ENCODE results near the gene DOCK1.

Gene DOCK1

DNA sequence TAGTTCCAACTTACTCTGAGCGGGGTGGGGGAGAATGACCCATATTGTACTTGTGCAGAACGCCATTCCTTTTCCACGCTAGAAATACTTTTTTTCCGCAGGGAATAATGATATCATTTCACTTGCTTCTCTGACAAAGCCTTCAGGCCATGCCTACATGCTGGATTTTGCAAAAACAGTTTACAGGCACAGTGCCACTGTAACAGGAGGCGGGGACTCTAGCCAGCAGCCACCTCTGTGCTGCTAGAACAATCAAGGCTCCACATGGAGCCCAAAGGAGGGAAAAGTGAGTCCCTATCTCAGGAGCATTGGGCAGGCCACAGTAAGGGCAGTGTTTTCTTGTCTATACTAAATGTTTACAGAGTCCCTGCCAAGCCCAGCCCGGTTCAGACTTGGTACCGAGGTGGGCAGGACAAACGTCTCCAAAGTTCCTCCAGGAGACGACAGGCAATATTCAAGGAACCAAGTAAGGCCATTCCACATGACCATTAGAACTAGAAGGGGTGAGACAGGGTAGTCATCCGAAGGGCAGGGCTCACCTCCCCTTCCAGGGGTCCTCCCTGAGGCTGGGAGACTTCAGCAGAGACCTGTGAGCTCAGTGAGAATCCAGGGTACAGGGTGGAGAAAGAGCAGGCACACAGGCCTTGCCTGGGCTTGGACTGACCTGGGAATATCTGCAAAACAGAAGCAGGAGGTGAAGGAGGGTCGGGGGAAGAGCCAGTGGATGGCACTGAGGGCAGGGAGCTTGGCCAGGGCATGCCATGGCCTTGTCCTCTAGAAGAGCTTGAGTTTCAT is 553.0 kb downstream of the DOCK1 start:
- no peak for TF ChIP-seq GATA3 (IDR thresholded peaks at IDR 0.05; ENCODE audit: low read depth, low read length)
- no peak for TF ChIP-seq GATA2 (IDR thresholded peaks at IDR 0.05; ENCODE audit: low read depth, low read length)

DNA sequence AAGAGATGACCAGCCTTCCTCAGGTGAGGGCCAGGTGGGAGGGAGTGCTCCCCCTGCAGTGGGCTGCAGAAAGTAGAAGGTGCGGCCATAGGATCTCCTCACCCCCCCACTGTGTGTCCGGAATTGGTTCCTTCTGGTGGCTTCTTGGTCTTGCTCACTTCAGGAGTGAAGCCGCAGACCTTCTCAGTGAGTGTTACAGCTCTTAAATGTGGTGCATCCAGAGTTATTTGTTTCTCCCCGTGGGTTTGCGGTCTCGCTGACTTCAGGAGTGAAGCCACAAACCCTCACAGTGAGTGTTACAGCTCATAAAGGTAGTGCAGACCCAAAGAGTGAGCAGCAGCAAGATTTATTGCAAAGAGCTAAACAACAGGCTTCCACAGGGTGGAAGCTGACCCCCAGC is 553.6 kb downstream of the DOCK1 start:
- TF ChIP-seq GATA3 (IDR thresholded peaks at IDR 0.05; ENCODE audit: low read depth, low read length) (no peak), GATA2 (IDR thresholded peaks at IDR 0.05; ENCODE audit: low read depth, low read length) (no peak)

DNA sequence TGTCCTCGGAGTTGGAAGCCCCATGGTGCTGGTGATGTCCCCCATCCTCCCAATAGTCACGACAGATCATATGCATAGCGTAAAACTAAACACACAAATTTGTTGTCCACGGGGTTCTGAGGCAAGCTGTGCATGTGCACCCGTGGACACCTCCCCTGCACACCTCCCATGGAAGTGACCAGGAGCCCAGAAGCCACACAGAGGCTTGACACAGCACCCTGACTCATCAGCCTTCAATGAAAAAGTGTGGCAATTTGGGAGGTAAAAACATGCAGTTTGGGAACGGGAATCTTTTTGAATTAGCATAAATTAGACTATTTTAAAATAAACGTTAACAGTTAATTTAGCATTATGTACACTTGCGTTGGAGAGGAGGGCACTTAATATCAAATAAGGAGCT is 554.7 kb downstream of the DOCK1 start:
- TF ChIP-seq GATA2 (IDR thresholded peaks at IDR 0.05; ENCODE audit: low read depth, low read length) (no peak), GATA3 (IDR thresholded peaks at IDR 0.05; ENCODE audit: low read depth, low read length) (no peak)

DNA sequence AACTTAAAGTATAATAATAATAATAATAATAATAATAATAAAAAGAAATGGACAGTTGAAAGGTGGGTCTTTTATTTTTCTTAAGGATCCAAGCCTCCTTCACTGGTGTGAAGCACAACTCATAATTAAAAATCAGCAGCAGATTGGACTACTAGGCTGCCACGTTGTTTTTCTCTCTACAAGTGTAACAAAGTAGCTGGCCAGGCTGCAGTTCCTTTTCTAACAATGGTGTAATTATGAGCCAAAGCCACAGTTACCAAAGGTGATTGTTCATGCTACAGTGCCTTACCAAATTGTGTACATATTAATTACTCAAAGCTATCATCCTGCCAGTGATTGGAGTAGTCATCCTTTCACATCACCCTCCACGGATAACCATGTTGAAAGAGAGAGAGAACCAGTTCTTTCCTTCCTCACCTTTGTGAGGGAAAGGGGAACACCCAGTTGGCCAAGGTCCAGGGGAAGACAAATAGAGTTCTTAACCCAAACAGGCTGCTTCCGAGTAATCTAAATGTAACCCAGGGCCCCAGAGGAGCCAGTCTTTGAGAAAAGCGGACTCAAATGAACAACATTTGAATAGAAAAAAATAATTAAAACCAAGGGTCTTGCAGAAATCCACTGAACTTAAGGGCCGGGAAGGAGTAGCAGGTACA is 557.5 kb downstream of the DOCK1 start:
- TF ChIP-seq GATA2 (IDR thresholded peaks at IDR 0.05; ENCODE audit: low read depth, low read length) (no peak), GATA3 (IDR thresholded peaks at IDR 0.05; ENCODE audit: low read depth, low read length) (no peak)

DNA sequence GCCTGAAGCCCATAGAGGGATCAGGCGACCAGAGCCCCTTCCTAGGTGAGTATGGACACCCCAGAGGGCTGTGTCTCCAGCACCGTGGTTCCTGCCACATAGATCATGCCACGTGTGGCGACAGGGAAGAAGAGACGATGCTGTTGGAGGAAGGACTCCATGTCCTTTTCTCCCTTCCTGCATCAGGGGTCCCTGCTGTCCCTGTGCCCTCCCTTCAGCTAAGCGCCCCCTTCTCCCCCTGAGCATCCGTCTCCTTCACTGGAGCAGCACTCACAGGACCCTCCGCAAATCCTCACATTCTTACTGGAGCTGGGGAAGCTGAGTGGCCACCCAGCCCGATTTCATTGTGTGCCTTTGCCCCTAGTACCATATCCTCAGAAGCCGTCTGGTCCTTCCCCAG is 558.3 kb downstream of the DOCK1 start:
- no peak for TF ChIP-seq GATA2 (IDR thresholded peaks at IDR 0.05; ENCODE audit: low read depth, low read length)
- TF ChIP-seq GATA3 (IDR thresholded peaks at IDR 0.05; ENCODE audit: low read depth, low read length): no peak

DNA sequence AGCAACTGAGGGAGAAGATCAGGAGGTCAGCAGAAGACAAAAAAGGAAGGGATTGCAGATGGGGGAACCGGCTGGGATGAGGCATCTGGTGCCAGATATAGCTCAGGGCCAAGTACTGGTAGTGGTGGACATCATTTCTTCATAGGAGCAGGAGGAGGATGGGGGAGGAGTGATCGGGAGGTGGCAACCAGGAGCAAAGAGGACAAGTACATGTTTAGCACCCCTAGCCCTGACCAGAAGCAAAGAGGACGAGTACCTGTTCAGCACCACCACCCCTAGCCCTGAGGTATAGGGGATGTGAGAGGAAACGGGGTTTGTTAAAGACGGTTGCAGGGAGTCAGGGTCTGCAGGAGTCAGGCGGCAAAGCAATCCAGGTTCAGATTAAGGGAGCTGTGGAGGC is 559.3 kb downstream of the DOCK1 start:
- TF ChIP-seq GATA3 (IDR thresholded peaks at IDR 0.05; ENCODE audit: low read depth, low read length): no peak
- no peak for TF ChIP-seq GATA2 (IDR thresholded peaks at IDR 0.05; ENCODE audit: low read depth, low read length)

DNA sequence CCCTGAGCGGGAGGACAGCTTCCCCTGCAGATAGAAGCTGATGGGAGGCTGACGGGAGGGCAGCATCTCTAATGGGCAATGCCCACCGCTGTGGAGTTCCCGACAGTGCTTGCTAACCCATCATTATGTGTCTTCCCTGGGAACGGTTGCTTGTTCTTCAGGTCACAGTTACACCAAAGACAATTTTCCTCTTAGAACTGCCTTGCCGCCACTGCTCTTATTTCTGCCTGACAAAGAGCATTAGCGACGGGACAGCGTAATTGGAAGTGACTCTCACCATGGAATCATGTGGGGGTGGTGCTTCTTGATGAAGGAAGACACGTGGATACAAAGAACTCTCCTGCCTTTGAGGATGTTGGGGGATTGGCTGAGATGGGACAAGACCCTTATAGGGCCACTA is 562.6 kb downstream of the DOCK1 start:
- no peak for TF ChIP-seq GATA2 (IDR thresholded peaks at IDR 0.05; ENCODE audit: low read depth, low read length)

DNA sequence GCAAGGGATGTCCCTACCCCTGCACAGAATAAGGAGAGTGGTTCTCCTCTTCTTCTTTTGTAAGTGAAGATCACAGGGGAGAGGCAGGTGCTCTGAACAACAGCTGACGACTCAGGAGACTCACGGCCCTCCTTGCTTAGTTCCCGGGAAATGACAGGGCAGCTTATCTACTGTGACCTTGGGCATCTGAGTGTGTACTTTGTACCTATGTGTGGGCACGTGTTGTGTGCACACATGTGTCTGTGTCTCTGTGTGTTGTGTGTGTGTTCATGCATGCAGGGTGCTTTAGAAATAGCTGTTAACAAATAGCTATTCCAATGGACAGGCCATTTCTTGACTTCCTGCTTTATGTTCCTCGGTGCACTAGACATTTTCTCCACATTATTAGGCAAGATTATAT is 563.4 kb downstream of the DOCK1 start:
- TF ChIP-seq GATA3 (IDR thresholded peaks at IDR 0.05; ENCODE audit: low read depth, low read length): no peak
- no peak for TF ChIP-seq GATA2 (IDR thresholded peaks at IDR 0.05; ENCODE audit: low read depth, low read length)

DNA sequence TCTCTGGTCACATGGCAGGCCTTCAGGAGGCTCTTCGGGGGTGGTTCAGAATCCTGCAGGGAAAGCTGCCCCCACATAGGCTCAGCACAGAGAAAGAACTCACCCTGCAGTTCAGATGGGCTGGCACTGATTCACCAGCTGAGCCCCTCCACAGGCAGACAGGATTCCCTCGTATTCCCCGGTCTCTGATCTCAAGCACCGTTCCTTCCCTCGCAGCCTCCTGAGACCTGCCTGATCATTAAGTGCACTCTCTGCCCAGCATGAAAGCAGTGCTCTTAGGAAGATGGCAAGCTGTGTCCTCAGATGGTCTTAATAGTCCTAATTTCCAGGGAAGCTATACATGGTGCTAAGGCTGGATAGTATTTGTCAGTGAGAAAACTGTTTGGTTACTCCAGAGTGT is 565.7 kb downstream of the DOCK1 start:
- no peak for TF ChIP-seq GATA3 (IDR thresholded peaks at IDR 0.05; ENCODE audit: low read depth, low read length)
- no peak for TF ChIP-seq GATA2 (IDR thresholded peaks at IDR 0.05; ENCODE audit: low read depth, low read length)

DNA sequence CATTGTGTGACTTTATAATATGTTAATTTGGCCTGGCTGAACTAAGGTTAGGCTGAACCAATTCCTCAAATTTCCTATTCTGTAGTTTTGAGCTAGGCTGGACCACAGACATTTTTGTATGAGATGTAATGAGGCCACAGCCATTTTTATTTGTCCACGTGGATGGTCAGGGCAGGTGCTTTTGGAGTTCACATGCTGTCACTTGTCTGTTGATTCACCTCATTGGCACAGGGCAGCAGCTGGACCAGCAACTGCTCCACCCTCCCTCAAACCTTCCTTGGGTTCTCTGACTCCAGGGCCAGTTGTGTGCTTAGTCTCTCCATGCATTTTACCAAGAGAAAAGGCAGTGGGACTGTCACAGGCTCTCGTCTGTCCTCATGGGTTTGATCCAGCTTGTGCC is 567.7 kb downstream of the DOCK1 start:
- no peak for TF ChIP-seq GATA3 (IDR thresholded peaks at IDR 0.05; ENCODE audit: low read depth, low read length)
- no peak for TF ChIP-seq GATA2 (IDR thresholded peaks at IDR 0.05; ENCODE audit: low read depth, low read length)

DNA sequence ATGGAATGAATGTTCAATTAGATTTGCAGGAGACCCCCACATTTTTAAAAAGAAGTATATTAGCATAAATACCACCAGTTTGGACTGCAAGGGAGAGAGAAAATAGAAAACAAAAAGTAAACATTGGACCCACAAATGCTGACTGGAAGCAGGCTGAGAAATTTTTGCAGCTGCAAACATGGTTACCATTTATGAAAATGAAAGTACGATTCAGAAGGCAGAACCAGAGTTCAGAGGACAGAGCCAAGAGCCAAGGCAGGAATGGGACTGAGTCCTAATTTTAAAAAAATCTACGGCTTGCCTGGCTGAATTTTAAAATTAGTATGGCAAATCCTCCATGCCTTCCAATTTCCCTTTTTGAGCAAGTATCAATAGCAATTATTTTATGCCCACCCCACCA is 569.3 kb downstream of the DOCK1 start:
- TF ChIP-seq GATA3 (IDR thresholded peaks at IDR 0.05; ENCODE audit: low read depth, low read length) (no peak), GATA2 (IDR thresholded peaks at IDR 0.05; ENCODE audit: low read depth, low read length) (no peak)

DNA sequence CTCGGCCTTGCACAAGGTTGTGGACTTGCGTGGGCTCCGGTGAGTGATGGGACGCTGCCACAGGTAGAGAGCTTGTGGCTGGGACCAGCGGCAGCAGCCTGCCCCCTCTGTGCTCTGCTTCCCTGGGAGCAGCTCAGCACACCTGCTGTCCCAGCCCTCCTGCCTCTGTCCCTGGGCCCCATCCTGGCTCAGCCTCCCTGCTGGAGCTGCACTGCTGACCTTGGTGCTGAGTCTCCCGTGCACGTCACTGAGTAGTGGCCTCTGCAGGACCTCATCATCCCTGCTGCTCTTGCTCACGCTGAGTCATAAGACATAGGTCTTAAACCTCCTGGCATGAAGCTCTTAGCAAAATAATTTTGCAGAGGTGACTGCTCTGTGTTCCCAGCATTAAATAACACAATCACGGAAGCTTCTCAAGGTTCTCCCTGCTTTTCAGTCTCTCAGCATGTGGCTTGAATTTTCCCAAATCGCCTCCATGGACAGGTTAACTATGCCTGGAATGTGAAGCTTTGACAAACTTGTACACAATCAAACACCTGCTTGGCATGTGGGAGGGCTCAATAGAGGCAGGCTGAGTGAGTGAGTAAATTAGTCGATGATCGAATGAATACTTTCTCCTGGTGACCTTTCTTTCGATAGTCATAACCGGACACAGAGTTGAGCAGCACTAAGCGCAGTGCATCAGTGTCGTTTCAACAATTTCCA is 580.1 kb downstream of the DOCK1 start:
- TF ChIP-seq GATA3 (IDR thresholded peaks at IDR 0.05; ENCODE audit: low read depth, low read length) (no peak), GATA2 (IDR thresholded peaks at IDR 0.05; ENCODE audit: low read depth, low read length) (no peak)

DNA sequence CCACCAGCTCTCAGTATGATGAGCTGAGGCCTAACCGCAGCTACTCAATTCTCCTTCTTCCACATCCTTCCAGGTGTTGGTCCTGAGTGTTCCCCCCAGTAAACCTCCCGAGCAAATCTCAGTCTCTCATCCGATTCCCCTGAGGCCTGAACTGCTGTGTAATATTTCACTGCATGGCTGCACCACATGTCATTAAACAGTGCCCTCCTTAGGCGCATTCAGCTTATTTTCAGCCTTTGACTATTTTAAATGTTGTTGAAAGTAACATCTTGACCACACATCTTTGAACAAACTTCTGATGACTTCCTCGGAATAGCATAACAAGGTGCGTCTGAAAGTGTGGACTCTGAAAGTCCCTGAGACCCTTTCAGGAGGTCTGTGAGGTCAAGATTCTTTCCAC is 581.1 kb downstream of the DOCK1 start:
- no peak for TF ChIP-seq GATA2 (IDR thresholded peaks at IDR 0.05; ENCODE audit: low read depth, low read length)

DNA sequence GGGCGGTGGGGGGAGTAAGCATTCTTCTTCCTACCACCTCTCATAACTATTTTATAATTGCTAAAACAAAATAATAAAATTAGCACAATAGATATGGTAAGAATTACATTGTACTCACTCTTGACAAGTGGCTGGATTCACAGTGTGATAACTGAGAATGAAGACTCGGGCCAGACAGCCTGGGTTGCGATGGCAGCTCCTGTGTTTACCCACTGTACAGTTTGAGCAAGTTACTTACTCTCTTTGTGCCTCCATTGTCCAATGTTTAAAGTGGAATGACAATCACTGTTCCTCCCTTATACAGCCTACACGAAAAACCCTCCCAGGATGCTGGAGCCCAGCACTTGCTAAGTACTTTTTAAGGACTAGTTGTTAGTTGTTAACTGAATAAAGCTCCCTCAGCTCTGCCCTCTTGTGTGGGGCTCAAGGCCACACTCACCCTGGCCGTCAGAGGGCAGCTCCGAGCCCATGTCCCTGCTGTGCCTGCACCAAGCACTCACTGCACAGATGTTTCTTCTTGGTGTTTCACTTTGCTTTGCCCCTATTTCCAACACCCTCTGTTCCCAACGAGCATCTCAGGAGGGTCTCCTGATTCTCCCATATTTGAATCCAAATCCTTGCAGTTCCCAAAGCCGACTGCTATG is 587.5 kb downstream of the DOCK1 start:
- TF ChIP-seq GATA2 (IDR thresholded peaks at IDR 0.05; ENCODE audit: low read depth, low read length) (no peak), GATA3 (IDR thresholded peaks at IDR 0.05; ENCODE audit: low read depth, low read length) (no peak)
